ENCODE measurements around the gene KCNK7. TPM values are rescaled to one million over a fixed set of nuclear protein-coding genes. Genes with fewer than 3 reads are reported as not detected.
A peak's percentile ranks its signal among the peaks of the same experiment; 100 is the strongest.

KCNK7 gene
- total and polyA plus RNA-seq, 2 experiments from 2014 or later: 0.37 TPM; not detected in 1

GRCh38 chr11:65585396-65586246, 10.0 kb downstream of the KCNK7 start:
- DNase-seq (ENCODE audit: low spot score): no peak
- Histone ChIP-seq H3K4me1 (ENCODE audit: insufficient read depth) (no peaks in the 10 kb centered on the region), H3K79me2 (no peaks in the 10 kb centered on the region), H3K4me2 (no peak overlapping the region), H3K27ac (no peak overlapping the region), H2AFZ (no peak overlapping the region), H3K9me3 (ENCODE audit: low read depth) (no peaks in the 10 kb centered on the region), H3K4me3 (no peak overlapping the region), H3K27me3 (peaks cover 20% of the 10 kb centered on the region), H3K36me3 (replicated peaks; ENCODE audit: insufficient read depth, low read depth) (no peaks in the 10 kb centered on the region), H4K20me1 (ENCODE audit: insufficient read depth, poor library complexity, severe bottlenecking) (no peaks in the 10 kb centered on the region), H3K9me2 (replicated peaks; ENCODE audit: insufficient read depth) (no peaks in the 10 kb centered on the region)
- TF ChIP-seq EZH2phosphoT487 (IDR thresholded peaks at IDR 0.05; ENCODE audit: low read depth, severe bottlenecking, unreplicated experiment) (no peak), EZH2 (IDR thresholded peaks at IDR 0.05; ENCODE audit: borderline replicate concordance) (no peak)
- WGBS (ENCODE audit: low lambda C conversion rate, missing lambda C conversion rate): 79% methylated on average over 28 of the region's 51 CpGs

DNA sequence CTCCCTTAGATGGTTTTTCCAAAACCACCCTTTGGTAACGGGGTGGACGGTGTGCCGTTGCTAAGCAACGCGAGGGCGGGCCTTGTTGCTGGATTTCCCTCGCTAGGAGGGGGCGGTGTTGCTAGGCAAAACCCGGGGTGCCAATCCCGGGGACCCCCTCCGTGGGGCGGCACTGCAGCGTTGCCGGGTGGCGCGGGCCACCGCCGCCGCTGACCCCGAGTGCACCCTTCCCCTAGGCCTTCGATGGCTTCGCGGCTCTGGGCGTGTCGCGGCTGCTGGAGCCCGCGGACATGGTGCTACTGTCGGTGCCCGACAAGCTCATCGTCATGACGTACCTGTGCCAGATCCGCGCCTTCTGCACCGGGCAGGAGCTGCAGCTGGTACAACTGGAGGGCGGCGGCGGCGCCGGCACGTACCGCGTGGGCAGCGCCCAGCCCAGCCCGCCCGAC, 10.9 kb downstream of the KCNK7 start:
- 62% methylated on average over 46 of the region's 46 CpGs for WGBS (ENCODE audit: low lambda C conversion rate, missing lambda C conversion rate)
- peak overlapping the region; percentile 51 for H3K4me2 ChIP-seq
- no peaks in the 10 kb centered on the region for H3K9me2 ChIP-seq (replicated peaks; ENCODE audit: insufficient read depth)
- no peak overlapping the region for H2AFZ ChIP-seq
- H3K79me2 ChIP-seq: no peaks in the 10 kb centered on the region
- H3K9me3 ChIP-seq (ENCODE audit: low read depth): no peaks in the 10 kb centered on the region
- no peak overlapping the region for H3K27ac ChIP-seq
- no peaks in the 10 kb centered on the region for H4K20me1 ChIP-seq (ENCODE audit: insufficient read depth, poor library complexity, severe bottlenecking)
- no peaks in the 10 kb centered on the region for H3K4me1 ChIP-seq (ENCODE audit: insufficient read depth)
- TF ChIP-seq EZH2 (IDR thresholded peaks at IDR 0.05; ENCODE audit: borderline replicate concordance) (peak; percentile 43), EZH2phosphoT487 (IDR thresholded peaks at IDR 0.05; ENCODE audit: low read depth, severe bottlenecking, unreplicated experiment) (no peak)
- H3K36me3 ChIP-seq (replicated peaks; ENCODE audit: insufficient read depth, low read depth): no peaks in the 10 kb centered on the region
- no peak overlapping the region for H3K4me3 ChIP-seq
- DNase-seq (ENCODE audit: low spot score): no peak
- H3K27me3 ChIP-seq: peaks cover 20% of the 10 kb centered on the region

DNA sequence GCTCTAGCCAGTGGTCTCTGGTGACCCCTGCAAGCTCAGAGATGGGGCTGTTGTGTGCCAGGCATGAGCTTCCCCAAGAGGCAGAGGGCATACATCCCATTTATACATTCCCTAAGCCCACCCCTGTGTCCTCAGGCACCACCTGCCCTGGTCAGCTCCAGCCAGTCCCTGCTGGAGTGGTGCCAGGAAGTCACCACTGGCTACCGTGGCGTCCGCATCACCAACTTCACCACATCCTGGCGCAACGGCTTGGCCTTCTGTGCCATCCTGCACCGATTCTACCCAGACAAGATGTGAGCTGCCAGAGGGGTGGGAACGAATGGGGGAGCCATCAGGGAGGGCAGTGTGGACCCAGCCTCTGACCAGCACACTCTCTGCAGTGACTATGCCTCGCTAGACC, 11.5 kb downstream of the KCNK7 start:
- peaks cover 20% of the 10 kb centered on the region for H3K27me3 ChIP-seq
- H3K4me1 ChIP-seq (ENCODE audit: insufficient read depth): no peaks in the 10 kb centered on the region
- no peak for DNase-seq (ENCODE audit: low spot score)
- H3K9me2 ChIP-seq (replicated peaks; ENCODE audit: insufficient read depth): no peaks in the 10 kb centered on the region
- TF ChIP-seq EZH2 (IDR thresholded peaks at IDR 0.05; ENCODE audit: borderline replicate concordance): no peak
- no peaks in the 10 kb centered on the region for H4K20me1 ChIP-seq (ENCODE audit: insufficient read depth, poor library complexity, severe bottlenecking)
- WGBS (ENCODE audit: low lambda C conversion rate, missing lambda C conversion rate): 82% methylated on average over 8 of the region's 8 CpGs
- H3K27ac ChIP-seq: no peak overlapping the region
- H3K79me2 ChIP-seq: no peaks in the 10 kb centered on the region
- H2AFZ ChIP-seq: no peak overlapping the region
- no peaks in the 10 kb centered on the region for H3K36me3 ChIP-seq (replicated peaks; ENCODE audit: insufficient read depth, low read depth)
- H3K9me3 ChIP-seq (ENCODE audit: low read depth): no peaks in the 10 kb centered on the region
- H3K4me2 ChIP-seq: no peak overlapping the region
- no peak overlapping the region for H3K4me3 ChIP-seq

GRCh38 chr11:65583589-65583988, 12.0 kb downstream of the KCNK7 start:
- Histone ChIP-seq H3K4me3 (no peak overlapping the region), H3K79me2 (no peaks in the 10 kb centered on the region), H3K27ac (no peak overlapping the region), H3K4me2 (no peak overlapping the region), H3K27me3 (peaks cover 20% of the 10 kb centered on the region), H3K36me3 (replicated peaks; ENCODE audit: insufficient read depth, low read depth) (no peaks in the 10 kb centered on the region), H4K20me1 (ENCODE audit: insufficient read depth, poor library complexity, severe bottlenecking) (no peaks in the 10 kb centered on the region), H3K4me1 (ENCODE audit: insufficient read depth) (no peaks in the 10 kb centered on the region), H2AFZ (no peak overlapping the region), H3K9me2 (replicated peaks; ENCODE audit: insufficient read depth) (no peaks in the 10 kb centered on the region), H3K9me3 (ENCODE audit: low read depth) (no peaks in the 10 kb centered on the region)
- 91% methylated on average over 9 of the region's 10 CpGs for WGBS (ENCODE audit: low lambda C conversion rate, missing lambda C conversion rate)
- DNase-seq (ENCODE audit: low spot score): no peak
- no peak for TF ChIP-seq EZH2 (IDR thresholded peaks at IDR 0.05; ENCODE audit: borderline replicate concordance)
- TF ChIP-seq, protein P1, sequence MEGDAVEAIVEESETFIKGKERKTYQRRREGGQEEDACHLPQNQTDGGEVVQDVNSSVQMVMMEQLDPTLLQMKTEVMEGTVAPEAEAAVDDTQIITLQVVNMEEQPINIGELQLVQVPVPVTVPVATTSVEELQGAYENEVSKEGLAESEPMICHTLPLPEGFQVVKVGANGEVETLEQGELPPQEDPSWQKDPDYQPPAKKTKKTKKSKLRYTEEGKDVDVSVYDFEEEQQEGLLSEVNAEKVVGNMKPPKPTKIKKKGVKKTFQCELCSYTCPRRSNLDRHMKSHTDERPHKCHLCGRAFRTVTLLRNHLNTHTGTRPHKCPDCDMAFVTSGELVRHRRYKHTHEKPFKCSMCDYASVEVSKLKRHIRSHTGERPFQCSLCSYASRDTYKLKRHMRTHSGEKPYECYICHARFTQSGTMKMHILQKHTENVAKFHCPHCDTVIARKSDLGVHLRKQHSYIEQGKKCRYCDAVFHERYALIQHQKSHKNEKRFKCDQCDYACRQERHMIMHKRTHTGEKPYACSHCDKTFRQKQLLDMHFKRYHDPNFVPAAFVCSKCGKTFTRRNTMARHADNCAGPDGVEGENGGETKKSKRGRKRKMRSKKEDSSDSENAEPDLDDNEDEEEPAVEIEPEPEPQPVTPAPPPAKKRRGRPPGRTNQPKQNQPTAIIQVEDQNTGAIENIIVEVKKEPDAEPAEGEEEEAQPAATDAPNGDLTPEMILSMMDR (IDR thresholded peaks at IDR 0.05; ENCODE audit: poor library complexity): no peak
- no peak for TF ChIP-seq EZH2phosphoT487 (IDR thresholded peaks at IDR 0.05; ENCODE audit: low read depth, severe bottlenecking, unreplicated experiment)

DNA sequence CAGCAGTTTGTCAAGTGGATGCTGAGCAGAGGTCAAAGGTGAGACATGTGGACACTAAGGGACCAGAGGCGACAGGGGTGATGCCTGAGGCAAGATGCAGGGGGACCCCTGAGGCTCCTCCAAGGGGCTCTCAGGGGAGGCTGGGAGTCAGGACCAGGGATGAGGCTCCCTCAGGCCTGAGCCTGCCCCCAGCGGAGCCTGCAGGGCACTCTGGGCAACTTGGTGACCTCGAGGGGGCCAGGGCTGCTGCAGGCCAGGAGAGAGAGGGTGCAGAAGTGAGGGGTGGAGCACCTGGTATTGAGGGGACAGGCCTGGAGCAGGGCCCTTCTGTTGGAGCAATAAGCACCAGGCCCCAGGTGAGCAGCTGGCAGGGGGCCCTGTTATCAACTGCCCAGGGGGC, 13.7 kb downstream of the KCNK7 start:
- H3K9me3 ChIP-seq (ENCODE audit: low read depth): no peaks in the 10 kb centered on the region
- no peak for DNase-seq (ENCODE audit: low spot score)
- H3K36me3 ChIP-seq (replicated peaks; ENCODE audit: insufficient read depth, low read depth): no peaks in the 10 kb centered on the region
- H4K20me1 ChIP-seq (ENCODE audit: insufficient read depth, poor library complexity, severe bottlenecking): no peaks in the 10 kb centered on the region
- H3K27me3 ChIP-seq: peaks cover 20% of the 10 kb centered on the region
- H3K4me1 ChIP-seq (ENCODE audit: insufficient read depth): peaks cover 11% of the 10 kb centered on the region
- no peak overlapping the region for H3K4me2 ChIP-seq
- TF ChIP-seq EZH2 (IDR thresholded peaks at IDR 0.05; ENCODE audit: borderline replicate concordance) (no peak), EZH2phosphoT487 (IDR thresholded peaks at IDR 0.05; ENCODE audit: low read depth, severe bottlenecking, unreplicated experiment) (no peak)
- TF ChIP-seq, protein P1 (IDR thresholded peaks at IDR 0.05; ENCODE audit: poor library complexity): no peak
- H3K27ac ChIP-seq: no peak overlapping the region
- WGBS (ENCODE audit: low lambda C conversion rate, missing lambda C conversion rate): 93% methylated on average over 3 of the region's 3 CpGs
- no peaks in the 10 kb centered on the region for H3K79me2 ChIP-seq
- H2AFZ ChIP-seq: no peak overlapping the region
- no peaks in the 10 kb centered on the region for H3K9me2 ChIP-seq (replicated peaks; ENCODE audit: insufficient read depth)
- H3K4me3 ChIP-seq: no peak overlapping the region

Measured in hepatocyte (in vitro differentiated cells).